DND-41 (cell line): ENCODE measurements around the gene HCRT.
"Not testable (repeated sequence)": the region's sequence is repeated elsewhere in the genome, so short reads cannot be mapped to it uniquely, and the experiment has no call there.

Source experiments
- ATAC-seq: fragments of 200-7000 bp; cut with Tn5 transposase; 3 replicates; pipeline ENCODE4 v1.9.1; 2021; ENCODE audit warnings: low read depth; ENCODE audit not compliant: insufficient read depth
- DNase-seq: peaks from one replicate; pipeline ENCODE4 v3.0.0-alpha.2; 2020
- H2AFZ ChIP-seq: 2 replicates; pipeline ENCODE4 v1.6.0; 2012; ENCODE audit warnings: low read depth, low read length
- H3K27ac ChIP-seq: 2 replicates; pipeline ENCODE4 v1.5.1; 2012; ENCODE audit warnings: low read length, inconsistent platforms
- H3K27me3 ChIP-seq: fragments of 200-600 bp; sonication (generic); 2 replicates; pipeline ENCODE4 v1.6.0; 2012; ENCODE audit warnings: low read length, mild to moderate bottlenecking, inconsistent platforms; ENCODE audit not compliant: insufficient read depth, poor library complexity
- H3K36me3 ChIP-seq: 2 replicates; pipeline ENCODE4 v1.5.1; 2012; ENCODE audit warnings: low read length, inconsistent platforms; ENCODE audit not compliant: insufficient read depth
- H3K4me1 ChIP-seq: 2 replicates; pipeline ENCODE4 v1.5.1; 2012; ENCODE audit warnings: mild to moderate bottlenecking, low read length; ENCODE audit not compliant: insufficient read depth
- H3K4me2 ChIP-seq: 2 replicates; pipeline ENCODE4 v1.6.0; 2012; ENCODE audit warnings: mild to moderate bottlenecking, moderate library complexity, low read length, inconsistent platforms; ENCODE audit not compliant: insufficient read depth
- H3K4me3 ChIP-seq, 2 experiments: fragments of 200-600 bp in 1 of 2; shearing (Covaris generic) in 1 of 2; 2 replicates each; pipeline ENCODE4 v1.5.1; 2012 to 2016; ENCODE audit warnings: inconsistent platforms in 2 of 2, low read length in 2 of 2, mild to moderate bottlenecking in 2 of 2, low read depth in 1 of 2, moderate library complexity in 1 of 2
- H3K79me2 ChIP-seq: 2 replicates; pipeline ENCODE4 v1.6.0; 2012; ENCODE audit warnings: low read length, inconsistent platforms; ENCODE audit not compliant: insufficient read depth
- H3K9ac ChIP-seq: 2 replicates; pipeline ENCODE4 v1.6.0; 2012; ENCODE audit warnings: low read depth, mild to moderate bottlenecking, inconsistent platforms, low read length, moderate library complexity
- H3K9me3 ChIP-seq: 2 replicates; pipeline ENCODE4 v1.5.1; 2012; ENCODE audit warnings: low read length, moderate library complexity, mild to moderate bottlenecking, inconsistent platforms; ENCODE audit not compliant: insufficient read depth, severe bottlenecking
- H4K20me1 ChIP-seq: 2 replicates; pipeline ENCODE4 v1.6.0; 2012; ENCODE audit warnings: low read length; ENCODE audit not compliant: insufficient read depth
- EZH2 ChIP-seq: IDR thresholded peaks from 3 replicates; pipeline ENCODE4 v1.6.1; 2012; ENCODE audit warnings: borderline replicate concordance, low read depth, mild to moderate bottlenecking, moderate library complexity, low read length, inconsistent platforms; ENCODE audit not compliant: severe bottlenecking
- TF ChIP-seq, protein P1 (sequence below): IDR thresholded peaks from 2 replicates; pipeline ENCODE4 v1.5.1; 2012; ENCODE audit warnings: borderline replicate concordance, low read length, moderate library complexity, mild to moderate bottlenecking; ENCODE audit not compliant: poor library complexity, severe bottlenecking; ENCODE audit errors: extremely low read depth

Gene HCRT

DNA sequence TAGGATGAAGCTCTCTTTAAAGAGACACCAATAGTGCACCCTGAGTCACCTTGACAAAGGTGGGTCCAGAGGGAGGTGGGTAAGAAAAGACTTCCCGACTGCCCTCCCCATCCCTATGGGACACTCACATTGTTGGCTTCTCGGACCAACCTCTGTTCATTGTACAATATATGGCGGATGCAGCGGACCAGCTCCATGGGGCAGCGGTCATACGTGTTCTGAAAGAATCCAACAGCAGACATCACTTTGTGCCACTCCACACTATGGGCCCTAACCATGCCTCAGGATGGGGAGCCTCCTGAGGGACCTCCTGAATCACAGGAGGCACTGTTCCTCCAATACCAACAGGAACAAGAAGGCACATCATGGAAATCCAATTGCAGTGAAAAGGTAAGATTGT, 39.4 kb upstream of the HCRT start:
- H2AFZ ChIP-seq, result no peak overlapping the region
- DNase-seq, result no peak

DNA sequence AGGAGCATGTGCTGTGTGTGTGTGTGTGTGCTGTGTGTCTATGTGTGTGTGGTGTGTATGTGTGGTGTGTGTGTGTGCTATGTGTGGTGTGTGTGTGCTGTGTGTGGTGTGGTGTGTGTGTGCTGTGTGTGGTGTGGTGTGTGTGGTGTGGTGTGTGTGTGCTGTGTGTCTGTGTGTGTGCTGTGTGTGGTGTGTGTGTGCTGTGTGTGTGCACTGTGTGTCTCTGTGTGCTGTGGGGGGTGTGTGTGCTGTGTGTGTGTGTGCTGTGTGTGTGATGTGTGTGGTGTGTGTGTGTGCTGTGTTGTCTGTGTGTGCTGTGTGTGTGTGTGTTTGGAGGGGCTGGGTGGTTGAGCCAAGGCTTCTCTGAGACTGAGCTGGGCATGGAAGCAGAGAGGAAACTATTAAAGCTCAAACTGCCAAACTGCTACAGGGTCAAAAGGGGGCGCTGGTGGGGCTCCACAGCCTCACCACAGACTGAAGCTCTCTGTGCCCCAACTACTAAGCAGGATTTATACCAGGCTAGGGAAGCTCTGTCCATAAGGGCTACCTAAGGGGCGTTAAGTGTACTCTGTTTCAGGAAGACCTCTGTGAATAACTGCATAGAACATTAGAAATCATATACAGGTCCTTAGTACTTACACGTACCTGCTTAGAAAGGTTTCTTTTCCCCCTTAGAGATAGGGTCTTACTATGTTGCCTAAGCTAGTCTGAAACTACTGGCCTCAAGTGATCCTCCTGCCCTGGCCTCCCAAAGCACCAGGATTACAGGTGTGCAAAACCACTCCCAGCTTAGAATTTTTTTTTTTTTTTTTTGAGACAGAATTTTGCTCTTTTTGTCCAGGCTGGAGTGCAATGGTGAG, 36.9 kb upstream of the HCRT start:
- Histone ChIP-seq H3K27ac (no peak overlapping the region), H3K9ac (no peak overlapping the region), H3K4me2 (no peak overlapping the region), H4K20me1 (no peaks in the 10 kb centered on the region; the same call in 1 of the 2 replicates), H3K27me3 (no peaks in the 10 kb centered on the region), H3K36me3 (peaks cover 50% of the 10 kb centered on the region), H2AFZ (no peak overlapping the region), H3K9me3 (no peaks in the 10 kb centered on the region), H3K4me3 (no peak overlapping the region), H3K79me2 (no peaks in the 10 kb centered on the region), H3K4me1 (no peaks in the 10 kb centered on the region)
- DNase-seq, result peak; percentile 33
- ATAC-seq, result peak; percentile 77
- TF ChIP-seq, protein P1, sequence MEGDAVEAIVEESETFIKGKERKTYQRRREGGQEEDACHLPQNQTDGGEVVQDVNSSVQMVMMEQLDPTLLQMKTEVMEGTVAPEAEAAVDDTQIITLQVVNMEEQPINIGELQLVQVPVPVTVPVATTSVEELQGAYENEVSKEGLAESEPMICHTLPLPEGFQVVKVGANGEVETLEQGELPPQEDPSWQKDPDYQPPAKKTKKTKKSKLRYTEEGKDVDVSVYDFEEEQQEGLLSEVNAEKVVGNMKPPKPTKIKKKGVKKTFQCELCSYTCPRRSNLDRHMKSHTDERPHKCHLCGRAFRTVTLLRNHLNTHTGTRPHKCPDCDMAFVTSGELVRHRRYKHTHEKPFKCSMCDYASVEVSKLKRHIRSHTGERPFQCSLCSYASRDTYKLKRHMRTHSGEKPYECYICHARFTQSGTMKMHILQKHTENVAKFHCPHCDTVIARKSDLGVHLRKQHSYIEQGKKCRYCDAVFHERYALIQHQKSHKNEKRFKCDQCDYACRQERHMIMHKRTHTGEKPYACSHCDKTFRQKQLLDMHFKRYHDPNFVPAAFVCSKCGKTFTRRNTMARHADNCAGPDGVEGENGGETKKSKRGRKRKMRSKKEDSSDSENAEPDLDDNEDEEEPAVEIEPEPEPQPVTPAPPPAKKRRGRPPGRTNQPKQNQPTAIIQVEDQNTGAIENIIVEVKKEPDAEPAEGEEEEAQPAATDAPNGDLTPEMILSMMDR, result peak; percentile 75
- TF ChIP-seq EZH2, result no peak

More for the DNA sequence above, 39.4 kb upstream of the HCRT start:
- Histone ChIP-seq H3K9me3 (no peaks in the 10 kb centered on the region), H3K4me3 (no peak overlapping the region), H3K27me3 (no peaks in the 10 kb centered on the region), H3K4me2 (no peak overlapping the region), H3K79me2 (no peaks in the 10 kb centered on the region), H3K9ac (no peak overlapping the region), H3K4me1 (no peaks in the 10 kb centered on the region), H3K36me3 (peaks cover 38% of the 10 kb centered on the region), H4K20me1 (no peaks in the 10 kb centered on the region; the same call in 1 of the 2 replicates), H3K27ac (no peak overlapping the region)
- no peak for ATAC-seq
- no peak for TF ChIP-seq EZH2
- TF ChIP-seq, protein P1, result no peak

DNA sequence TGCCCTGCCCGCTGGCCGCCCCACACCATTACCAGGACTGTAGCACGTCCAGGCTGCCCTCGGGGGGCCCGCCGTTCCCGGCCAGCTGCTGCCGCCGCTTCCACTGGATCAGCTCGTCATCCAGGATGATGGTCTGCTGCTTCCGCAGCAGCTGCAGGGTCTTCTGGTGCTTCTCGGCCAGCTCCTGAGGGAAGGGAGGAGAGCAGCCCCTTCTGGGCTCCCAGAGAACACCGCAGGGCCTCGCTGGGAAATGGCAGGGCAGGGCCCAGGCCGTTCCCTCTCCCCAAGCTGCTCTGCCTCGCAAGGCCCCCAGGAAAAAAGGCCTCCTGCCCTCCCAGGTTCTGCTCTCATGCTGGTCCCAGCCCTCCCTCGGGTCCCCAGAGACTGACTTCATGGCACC, 34.0 kb upstream of the HCRT start:
- not testable (repeated sequence) for H3K9me3 ChIP-seq, H2AFZ ChIP-seq, H3K4me3 ChIP-seq, DNase-seq, H3K79me2 ChIP-seq, H3K4me2 ChIP-seq, H3K9ac ChIP-seq, H4K20me1 ChIP-seq, H3K27ac ChIP-seq, H3K4me1 ChIP-seq, H3K27me3 ChIP-seq, ATAC-seq
- peaks cover 64% of the 10 kb centered on the region for H3K36me3 ChIP-seq

DNA sequence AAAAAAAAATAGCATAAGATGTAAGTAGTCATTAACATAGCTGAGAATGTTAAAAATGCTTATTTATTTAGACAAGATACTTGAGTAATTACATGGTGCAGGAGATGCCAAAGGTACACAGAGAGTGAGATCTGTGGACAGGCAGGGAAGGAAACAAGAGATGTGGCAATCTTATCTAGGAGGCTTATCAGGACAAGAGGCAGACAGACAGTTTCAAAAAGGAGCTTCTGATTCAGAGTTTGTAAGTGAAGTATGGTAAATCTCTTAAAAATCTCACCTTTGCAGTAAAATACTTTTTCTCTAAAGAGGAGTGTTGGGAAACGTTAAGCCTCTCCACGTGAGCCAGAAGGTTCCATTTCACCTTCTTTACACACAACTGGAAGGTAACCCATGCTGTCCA, 28.9 kb upstream of the HCRT start:
- no peak for ATAC-seq
- Histone ChIP-seq H3K27ac (no peak overlapping the region), H3K27me3 (no peaks in the 10 kb centered on the region), H3K9me3 (no peaks in the 10 kb centered on the region), H4K20me1 (no peaks in the 10 kb centered on the region), H3K9ac (no peak overlapping the region), H3K4me2 (no peak overlapping the region), H3K4me1 (no peaks in the 10 kb centered on the region), H3K36me3 (peaks cover 71% of the 10 kb centered on the region), H2AFZ (no peak overlapping the region), H3K4me3 (no peak overlapping the region), H3K79me2 (no peaks in the 10 kb centered on the region)
- no peak for DNase-seq
- no peak for TF ChIP-seq EZH2
- TF ChIP-seq, protein P1, result no peak
